GM23338 (cell line): ENCODE data around the gene CDH18. TPM values are rescaled to one million over a fixed set of nuclear protein-coding genes. Genes with fewer than 3 reads are reported as not detected.

Experiments used
- ATAC-seq: fragments of 200-7000 bp; cut with Tn5 transposase; 3 replicates; pipeline ENCODE4 v1.9.1; 2020
- DNase-seq: peaks from one replicate; pipeline ENCODE4 v3.0.0-alpha.2; 2015; ENCODE audit warnings: low spot score
- H2AFZ ChIP-seq: fragments of 200-600 bp; sonication (generic); 2 replicates; pipeline ENCODE4 v1.8.0; 2016; ENCODE audit warnings: antibody characterized with exemption, mild to moderate bottlenecking, moderate library complexity
- H3F3A ChIP-seq: fragments of 200-600 bp; sonication (generic); replicated peaks from 2 replicates; pipeline ENCODE4 v1.8.0; 2017; ENCODE audit warnings: antibody characterized with exemption, mixed run types, low read depth
- H3K27ac ChIP-seq: fragments of 200-600 bp; sonication (generic); 2 replicates; pipeline ENCODE4 v1.6.1; 2016; ENCODE audit warnings: low read depth
- H3K27me3 ChIP-seq: fragments of 200-600 bp; sonication (generic); 2 replicates; pipeline ENCODE4 v1.8.0; 2016; ENCODE audit warnings: mild to moderate bottlenecking, mixed run types, moderate library complexity; ENCODE audit not compliant: insufficient read depth
- H3K36me3 ChIP-seq: fragments of 200-600 bp; sonication (generic); 2 replicates; pipeline ENCODE4 v1.8.0; 2016; ENCODE audit warnings: mild to moderate bottlenecking; ENCODE audit not compliant: insufficient read depth
- H3K4me1 ChIP-seq: fragments of 200-600 bp; sonication (generic); 2 replicates; pipeline ENCODE4 v1.8.0; 2016; ENCODE audit warnings: mild to moderate bottlenecking, moderate library complexity; ENCODE audit not compliant: insufficient read depth
- H3K4me2 ChIP-seq: fragments of 200-600 bp; sonication (generic); 2 replicates; pipeline ENCODE4 v1.7.1; 2017; ENCODE audit warnings: mixed run types
- H3K4me3 ChIP-seq: fragments of 200-600 bp; sonication (generic); 2 replicates; pipeline ENCODE4 v1.6.1; 2016; ENCODE audit warnings: mixed run types
- H3K79me2 ChIP-seq: fragments of 200-600 bp; sonication (generic); replicated peaks from 2 replicates; pipeline ENCODE4 v1.8.0; 2017; ENCODE audit warnings: mild to moderate bottlenecking; ENCODE audit not compliant: insufficient read depth
- H3K9me2 ChIP-seq: fragments of 200-600 bp; sonication (generic); 2 replicates; pipeline ENCODE4 v1.8.0; 2017; ENCODE audit not compliant: insufficient read depth
- H4K20me1 ChIP-seq: fragments of 200-600 bp; sonication (generic); replicated peaks from 2 replicates; pipeline ENCODE4 v1.8.0; 2017; ENCODE audit warnings: mild to moderate bottlenecking; ENCODE audit not compliant: insufficient read depth
- H3K27ac Mint-ChIP-seq: 2 replicates; pipeline ENCODE4 v1.8.0; 2020; ENCODE audit warnings: inconsistent platforms, mild to moderate bottlenecking, moderate library complexity, mixed read lengths
- H3K27me3 Mint-ChIP-seq: 3 replicates; pipeline ENCODE4 v1.8.0; 2022; ENCODE audit warnings: low read depth, mild to moderate bottlenecking, moderate library complexity, mixed read lengths, inconsistent platforms; ENCODE audit not compliant: insufficient read depth, poor library complexity
- H3K36me3 Mint-ChIP-seq: 3 replicates; pipeline ENCODE4 v1.8.0; 2021; ENCODE audit warnings: low read depth, mild to moderate bottlenecking, inconsistent platforms, moderate library complexity, mixed read lengths
- H3K4me1 Mint-ChIP-seq: 3 replicates; pipeline ENCODE4 v1.8.0; 2020; ENCODE audit warnings: mild to moderate bottlenecking, inconsistent platforms, mixed read lengths
- H3K4me3 Mint-ChIP-seq: 3 replicates; pipeline ENCODE4 v1.8.0; 2021; ENCODE audit warnings: moderate library complexity, mild to moderate bottlenecking, inconsistent platforms, mixed read lengths
- H3K9me3 Mint-ChIP-seq: 3 replicates; pipeline ENCODE4 v1.8.0; 2020; ENCODE audit warnings: moderate library complexity, mild to moderate bottlenecking, inconsistent platforms, mixed read lengths
- CREB1 ChIP-seq: fragments of 250-450 bp; sonication (Bioruptor Pico); IDR thresholded peaks from 2 replicates; pipeline ENCODE4 v1.5.0; 2020; ENCODE audit warnings: low read depth, mild to moderate bottlenecking, moderate library complexity
- EZH2 ChIP-seq: fragments of 200-600 bp; sonication (generic); IDR thresholded peaks from one replicate; pipeline ENCODE4 v1.8.0; 2017; ENCODE audit warnings: antibody characterized with exemption, mild to moderate bottlenecking, low read depth; ENCODE audit not compliant: unreplicated experiment
- EZH2phosphoT487 ChIP-seq: fragments of 200-600 bp; sonication (generic); IDR thresholded peaks from one replicate; pipeline ENCODE4 v1.8.1; 2018; ENCODE audit warnings: antibody characterized with exemption; ENCODE audit not compliant: unreplicated experiment
- JUNB ChIP-seq: IDR thresholded peaks from one replicate; pipeline ENCODE4 v1.6.1; 2016; ENCODE audit warnings: antibody characterized with exemption; ENCODE audit not compliant: unreplicated experiment
- NANOG ChIP-seq: IDR thresholded peaks from 2 replicates; pipeline ENCODE4 v1.6.1; 2016; ENCODE audit warnings: antibody characterized with exemption, borderline replicate concordance
- POLR2AphosphoS5 ChIP-seq: IDR thresholded peaks from 2 replicates; pipeline ENCODE4 v1.6.1; 2016; ENCODE audit warnings: antibody characterized with exemption, low read depth
- STAT1 ChIP-seq: IDR thresholded peaks from one replicate; pipeline ENCODE4 v1.6.1; 2016; ENCODE audit warnings: antibody characterized with exemption; ENCODE audit not compliant: unreplicated experiment
- ZNF114 ChIP-seq: fragments of 250-450 bp; sonication (Bioruptor Pico); IDR thresholded peaks from 2 replicates; pipeline ENCODE4 v1.5.0; 2020; ENCODE audit warnings: mild to moderate bottlenecking, moderate library complexity
- ZNF331 ChIP-seq: fragments of 250-450 bp; sonication (Bioruptor Pico); IDR thresholded peaks from 2 replicates; pipeline ENCODE4 v1.5.0; 2020; ENCODE audit warnings: low read depth, mild to moderate bottlenecking, moderate library complexity
- polyA plus RNA-seq: library from polyadenylated mRNA; unstranded; fragments of >200 nt; fragmentation: Nextera tagmentation; extraction: Ambion mirVana; gene quantifications from 2 replicates; pipeline ENCODE4 v1.2.1, GENCODE V29; 2016
- total RNA-seq: library from RNA; depleted of rRNA; stranded (reverse); fragments of >200 nt; shearing (Covaris generic); gene quantifications from 2 replicates; pipeline ENCODE4 v1.2.3, GENCODE V29; 2014
- TF ChIP-seq, protein P1 (sequence below): IDR thresholded peaks from one replicate; pipeline ENCODE4 v1.6.1; 2018; ENCODE audit warnings: antibody characterized with exemption; ENCODE audit not compliant: unreplicated experiment
- TF ChIP-seq, protein P2 (sequence below), 2 experiments: fragments of 200-600 bp in 1 of 2; sonication (generic) in 1 of 2; conservative IDR thresholded peaks; 2 replicates each; pipeline versions ENCODE4 v1.5.1 to v1.6.1; 2016 to 2017; ENCODE audit warnings: antibody characterized with exemption in 2 of 2, low read depth in 2 of 2, mild to moderate bottlenecking in 2 of 2, moderate library complexity in 1 of 2
- TF ChIP-seq, protein P3 (sequence below): IDR thresholded peaks from 2 replicates; pipeline ENCODE4 v1.6.1; 2016; ENCODE audit warnings: antibody characterized with exemption
- TF ChIP-seq, protein P4 (sequence below): fragments of 250-450 bp; sonication (Bioruptor Pico); IDR thresholded peaks from 2 replicates; pipeline ENCODE4 v1.5.0; 2020; ENCODE audit warnings: mild to moderate bottlenecking, moderate library complexity

CDH18 gene
- total and polyA plus RNA-seq, 2 experiments from 2014 or later: 1.3 TPM; not detected in 1

DNA sequence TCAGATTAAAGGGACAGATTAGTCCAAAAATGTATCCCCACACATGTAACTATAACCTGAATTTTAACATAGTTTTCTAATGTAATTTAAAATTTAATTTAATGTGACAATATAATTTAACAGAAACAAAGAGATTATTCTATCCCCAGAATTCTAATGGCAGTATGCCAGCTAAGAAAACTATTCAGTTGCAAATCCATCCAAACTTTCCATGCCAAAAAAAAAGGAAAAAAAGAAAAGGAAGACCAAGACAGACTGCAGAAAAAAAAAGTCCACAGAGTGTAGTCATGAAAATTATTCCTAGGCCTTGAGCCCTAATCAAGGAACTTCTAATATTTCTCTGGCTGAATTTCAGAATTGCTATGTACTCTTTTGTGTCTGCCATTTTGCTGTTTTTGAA is 217.6 kb downstream of the CDH18 start:
- Histone ChIP-seq H3K79me2 (no peaks in the 10 kb centered on the region), H2AFZ (no peak overlapping the region), H3K9me2 (peaks cover 5% of the 10 kb centered on the region; the same call in 1 of the 2 replicates), H3K4me1 (peaks cover 55% of the 10 kb centered on the region), H3K27me3 (no peaks in the 10 kb centered on the region), H4K20me1 (no peaks in the 10 kb centered on the region), H3F3A (no peaks in the 10 kb centered on the region), H3K27ac (no peak overlapping the region), H3K4me3 (no peak overlapping the region), H3K36me3 (no peaks in the 10 kb centered on the region), H3K4me2 (peak overlapping the region; percentile 23)
- Mint-ChIP-seq H3K4me3 (0 out of 3 replicates have a peak overlapping the region, but pooled peaks have one; percentile 5), H3K36me3 (peaks cover 4% of the 10 kb centered on the region; the same call in 1 of the 3 replicates), H3K4me1 (peaks cover 57% of the 10 kb centered on the region), H3K9me3 (no peaks in the 10 kb centered on the region), H3K27me3 (peaks cover 2% of the 10 kb centered on the region), H3K27ac (peak overlapping the region; percentile 63)
- DNase-seq (no peak), ATAC-seq (no peak)
- TF ChIP-seq EZH2phosphoT487 (no peak), STAT1 (no peak), ZNF331 (CRISPR knock-in tag) (no peak), NANOG (no peak), CREB1 (CRISPR knock-in tag) (no peak), POLR2AphosphoS5 (no peak), ZNF114 (CRISPR knock-in tag) (no peak), EZH2 (no peak), JUNB (no peak)
- TF ChIP-seq, protein P1, sequence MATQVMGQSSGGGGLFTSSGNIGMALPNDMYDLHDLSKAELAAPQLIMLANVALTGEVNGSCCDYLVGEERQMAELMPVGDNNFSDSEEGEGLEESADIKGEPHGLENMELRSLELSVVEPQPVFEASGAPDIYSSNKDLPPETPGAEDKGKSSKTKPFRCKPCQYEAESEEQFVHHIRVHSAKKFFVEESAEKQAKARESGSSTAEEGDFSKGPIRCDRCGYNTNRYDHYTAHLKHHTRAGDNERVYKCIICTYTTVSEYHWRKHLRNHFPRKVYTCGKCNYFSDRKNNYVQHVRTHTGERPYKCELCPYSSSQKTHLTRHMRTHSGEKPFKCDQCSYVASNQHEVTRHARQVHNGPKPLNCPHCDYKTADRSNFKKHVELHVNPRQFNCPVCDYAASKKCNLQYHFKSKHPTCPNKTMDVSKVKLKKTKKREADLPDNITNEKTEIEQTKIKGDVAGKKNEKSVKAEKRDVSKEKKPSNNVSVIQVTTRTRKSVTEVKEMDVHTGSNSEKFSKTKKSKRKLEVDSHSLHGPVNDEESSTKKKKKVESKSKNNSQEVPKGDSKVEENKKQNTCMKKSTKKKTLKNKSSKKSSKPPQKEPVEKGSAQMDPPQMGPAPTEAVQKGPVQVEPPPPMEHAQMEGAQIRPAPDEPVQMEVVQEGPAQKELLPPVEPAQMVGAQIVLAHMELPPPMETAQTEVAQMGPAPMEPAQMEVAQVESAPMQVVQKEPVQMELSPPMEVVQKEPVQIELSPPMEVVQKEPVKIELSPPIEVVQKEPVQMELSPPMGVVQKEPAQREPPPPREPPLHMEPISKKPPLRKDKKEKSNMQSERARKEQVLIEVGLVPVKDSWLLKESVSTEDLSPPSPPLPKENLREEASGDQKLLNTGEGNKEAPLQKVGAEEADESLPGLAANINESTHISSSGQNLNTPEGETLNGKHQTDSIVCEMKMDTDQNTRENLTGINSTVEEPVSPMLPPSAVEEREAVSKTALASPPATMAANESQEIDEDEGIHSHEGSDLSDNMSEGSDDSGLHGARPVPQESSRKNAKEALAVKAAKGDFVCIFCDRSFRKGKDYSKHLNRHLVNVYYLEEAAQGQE: no peak
- TF ChIP-seq, protein P2, sequence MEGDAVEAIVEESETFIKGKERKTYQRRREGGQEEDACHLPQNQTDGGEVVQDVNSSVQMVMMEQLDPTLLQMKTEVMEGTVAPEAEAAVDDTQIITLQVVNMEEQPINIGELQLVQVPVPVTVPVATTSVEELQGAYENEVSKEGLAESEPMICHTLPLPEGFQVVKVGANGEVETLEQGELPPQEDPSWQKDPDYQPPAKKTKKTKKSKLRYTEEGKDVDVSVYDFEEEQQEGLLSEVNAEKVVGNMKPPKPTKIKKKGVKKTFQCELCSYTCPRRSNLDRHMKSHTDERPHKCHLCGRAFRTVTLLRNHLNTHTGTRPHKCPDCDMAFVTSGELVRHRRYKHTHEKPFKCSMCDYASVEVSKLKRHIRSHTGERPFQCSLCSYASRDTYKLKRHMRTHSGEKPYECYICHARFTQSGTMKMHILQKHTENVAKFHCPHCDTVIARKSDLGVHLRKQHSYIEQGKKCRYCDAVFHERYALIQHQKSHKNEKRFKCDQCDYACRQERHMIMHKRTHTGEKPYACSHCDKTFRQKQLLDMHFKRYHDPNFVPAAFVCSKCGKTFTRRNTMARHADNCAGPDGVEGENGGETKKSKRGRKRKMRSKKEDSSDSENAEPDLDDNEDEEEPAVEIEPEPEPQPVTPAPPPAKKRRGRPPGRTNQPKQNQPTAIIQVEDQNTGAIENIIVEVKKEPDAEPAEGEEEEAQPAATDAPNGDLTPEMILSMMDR (conservative IDR thresholded peaks at IDR 0.05; ENCODE audit: low read depth in 2 of 2): no peak
- TF ChIP-seq, protein P3, sequence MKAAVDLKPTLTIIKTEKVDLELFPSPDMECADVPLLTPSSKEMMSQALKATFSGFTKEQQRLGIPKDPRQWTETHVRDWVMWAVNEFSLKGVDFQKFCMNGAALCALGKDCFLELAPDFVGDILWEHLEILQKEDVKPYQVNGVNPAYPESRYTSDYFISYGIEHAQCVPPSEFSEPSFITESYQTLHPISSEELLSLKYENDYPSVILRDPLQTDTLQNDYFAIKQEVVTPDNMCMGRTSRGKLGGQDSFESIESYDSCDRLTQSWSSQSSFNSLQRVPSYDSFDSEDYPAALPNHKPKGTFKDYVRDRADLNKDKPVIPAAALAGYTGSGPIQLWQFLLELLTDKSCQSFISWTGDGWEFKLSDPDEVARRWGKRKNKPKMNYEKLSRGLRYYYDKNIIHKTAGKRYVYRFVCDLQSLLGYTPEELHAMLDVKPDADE: no peak
- TF ChIP-seq, protein P4, sequence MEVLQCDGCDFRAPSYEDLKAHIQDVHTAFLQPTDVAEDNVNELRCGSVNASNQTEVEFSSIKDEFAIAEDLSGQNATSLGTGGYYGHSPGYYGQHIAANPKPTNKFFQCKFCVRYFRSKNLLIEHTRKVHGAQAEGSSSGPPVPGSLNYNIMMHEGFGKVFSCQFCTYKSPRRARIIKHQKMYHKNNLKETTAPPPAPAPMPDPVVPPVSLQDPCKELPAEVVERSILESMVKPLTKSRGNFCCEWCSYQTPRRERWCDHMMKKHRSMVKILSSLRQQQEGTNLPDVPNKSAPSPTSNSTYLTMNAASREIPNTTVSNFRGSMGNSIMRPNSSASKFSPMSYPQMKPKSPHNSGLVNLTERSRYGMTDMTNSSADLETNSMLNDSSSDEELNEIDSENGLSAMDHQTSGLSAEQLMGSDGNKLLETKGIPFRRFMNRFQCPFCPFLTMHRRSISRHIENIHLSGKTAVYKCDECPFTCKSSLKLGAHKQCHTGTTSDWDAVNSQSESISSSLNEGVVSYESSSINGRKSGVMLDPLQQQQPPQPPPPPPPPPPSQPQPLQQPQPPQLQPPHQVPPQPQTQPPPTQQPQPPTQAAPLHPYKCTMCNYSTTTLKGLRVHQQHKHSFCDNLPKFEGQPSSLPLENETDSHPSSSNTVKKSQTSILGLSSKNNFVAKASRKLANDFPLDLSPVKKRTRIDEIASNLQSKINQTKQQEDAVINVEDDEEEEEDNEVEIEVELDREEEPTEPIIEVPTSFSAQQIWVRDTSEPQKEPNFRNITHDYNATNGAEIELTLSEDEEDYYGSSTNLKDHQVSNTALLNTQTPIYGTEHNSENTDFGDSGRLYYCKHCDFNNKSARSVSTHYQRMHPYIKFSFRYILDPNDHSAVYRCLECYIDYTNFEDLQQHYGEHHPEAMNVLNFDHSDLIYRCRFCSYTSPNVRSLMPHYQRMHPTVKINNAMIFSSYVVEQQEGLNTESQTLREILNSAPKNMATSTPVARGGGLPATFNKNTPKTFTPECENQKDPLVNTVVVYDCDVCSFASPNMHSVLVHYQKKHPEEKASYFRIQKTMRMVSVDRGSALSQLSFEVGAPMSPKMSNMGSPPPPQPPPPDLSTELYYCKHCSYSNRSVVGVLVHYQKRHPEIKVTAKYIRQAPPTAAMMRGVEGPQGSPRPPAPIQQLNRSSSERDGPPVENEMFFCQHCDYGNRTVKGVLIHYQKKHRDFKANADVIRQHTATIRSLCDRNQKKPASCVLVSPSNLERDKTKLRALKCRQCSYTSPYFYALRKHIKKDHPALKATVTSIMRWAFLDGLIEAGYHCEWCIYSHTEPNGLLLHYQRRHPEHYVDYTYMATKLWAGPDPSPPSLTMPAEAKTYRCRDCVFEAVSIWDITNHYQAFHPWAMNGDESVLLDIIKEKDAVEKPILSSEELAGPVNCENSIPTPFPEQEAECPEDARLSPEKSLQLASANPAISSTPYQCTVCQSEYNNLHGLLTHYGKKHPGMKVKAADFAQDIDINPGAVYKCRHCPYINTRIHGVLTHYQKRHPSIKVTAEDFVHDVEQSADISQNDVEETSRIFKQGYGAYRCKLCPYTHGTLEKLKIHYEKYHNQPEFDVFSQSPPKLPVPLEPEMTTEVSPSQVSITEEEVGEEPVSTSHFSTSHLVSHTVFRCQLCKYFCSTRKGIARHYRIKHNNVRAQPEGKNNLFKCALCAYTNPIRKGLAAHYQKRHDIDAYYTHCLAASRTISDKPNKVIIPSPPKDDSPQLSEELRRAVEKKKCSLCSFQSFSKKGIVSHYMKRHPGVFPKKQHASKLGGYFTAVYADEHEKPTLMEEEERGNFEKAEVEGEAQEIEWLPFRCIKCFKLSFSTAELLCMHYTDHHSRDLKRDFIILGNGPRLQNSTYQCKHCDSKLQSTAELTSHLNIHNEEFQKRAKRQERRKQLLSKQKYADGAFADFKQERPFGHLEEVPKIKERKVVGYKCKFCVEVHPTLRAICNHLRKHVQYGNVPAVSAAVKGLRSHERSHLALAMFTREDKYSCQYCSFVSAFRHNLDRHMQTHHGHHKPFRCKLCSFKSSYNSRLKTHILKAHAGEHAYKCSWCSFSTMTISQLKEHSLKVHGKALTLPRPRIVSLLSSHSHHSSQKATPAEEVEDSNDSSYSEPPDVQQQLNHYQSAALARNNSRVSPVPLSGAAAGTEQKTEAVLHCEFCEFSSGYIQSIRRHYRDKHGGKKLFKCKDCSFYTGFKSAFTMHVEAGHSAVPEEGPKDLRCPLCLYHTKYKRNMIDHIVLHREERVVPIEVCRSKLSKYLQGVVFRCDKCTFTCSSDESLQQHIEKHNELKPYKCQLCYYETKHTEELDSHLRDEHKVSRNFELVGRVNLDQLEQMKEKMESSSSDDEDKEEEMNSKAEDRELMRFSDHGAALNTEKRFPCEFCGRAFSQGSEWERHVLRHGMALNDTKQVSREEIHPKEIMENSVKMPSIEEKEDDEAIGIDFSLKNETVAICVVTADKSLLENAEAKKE (CRISPR knock-in tag): no peak
